HG03066 (cell line): ENCODE data around the gene ZNRF2.

ENCODE experiments used
- ATAC-seq: cut with Tn5 transposase; IDR thresholded peaks from one replicate; pipeline ENCODE4 v1.9.1; 2021; ENCODE audit warnings: low read depth; ENCODE audit not compliant: unreplicated experiment

ZNRF2 gene

GRCh38 chr7:30284298-30285066 is at the start of gene ZNRF2:
TSS of gene ZNRF2 (plus strand) at chr7:30284597. CDS start at chr7:30285358, 761 bp downstream.
- ATAC-seq: peak; percentile 83

GRCh38 chr7:30237271-30237695 is 47.1 kb upstream of the ZNRF2 start:
- ATAC-seq: no peak

- ATAC-seq: peak; percentile 74
Observed at GRCh38 chr7:30238721-30239441, 45.5 kb upstream of the ZNRF2 start.

- ATAC-seq: no peak
Observed at GRCh38 chr7:30240106-30240800, 44.1 kb upstream of the ZNRF2 start.

GRCh38 chr7:30241767-30242166 is 42.6 kb upstream of the ZNRF2 start:
- ATAC-seq: no peak

GRCh38 chr7:30244340-30244739 is 40.1 kb upstream of the ZNRF2 start:
- ATAC-seq: no peak

- ATAC-seq: no peak
Observed at GRCh38 chr7:30245913-30246312, 38.5 kb upstream of the ZNRF2 start.

- no peak for ATAC-seq
Observed at GRCh38 chr7:30246392-30246791, 38.0 kb upstream of the ZNRF2 start.

GRCh38 chr7:30247541-30248401 is 36.6 kb upstream of the ZNRF2 start:
- no peak for ATAC-seq

- ATAC-seq: no peak
Observed at GRCh38 chr7:30249316-30249715, 35.1 kb upstream of the ZNRF2 start.

- ATAC-seq: no peak
Observed at GRCh38 chr7:30249986-30250774, 34.2 kb upstream of the ZNRF2 start.

- ATAC-seq: no peak
Observed at GRCh38 chr7:30251708-30252329, 32.6 kb upstream of the ZNRF2 start.

- no peak for ATAC-seq
Observed at GRCh38 chr7:30252885-30253795, 31.3 kb upstream of the ZNRF2 start.

GRCh38 chr7:30253796-30254165 is 30.6 kb upstream of the ZNRF2 start:
- no peak for ATAC-seq

GRCh38 chr7:30254248-30254647 is 30.1 kb upstream of the ZNRF2 start:
- ATAC-seq: no peak

- no peak for ATAC-seq
Observed at GRCh38 chr7:30254717-30255063, 29.7 kb upstream of the ZNRF2 start.

- no peak for ATAC-seq
Observed at GRCh38 chr7:30255064-30255769, 29.2 kb upstream of the ZNRF2 start.
